Measurements from ENCODE around the gene IGSF23.

The IGSF23 gene

GRCh38 chr19:44641501-44642265, 28.3 kb downstream of the IGSF23 start:
- DNase-seq (ENCODE audit: low spot score), result no peak

- no peak for DNase-seq (ENCODE audit: low spot score)
Observed at GRCh38 chr19:44642377-44642776, 29.0 kb downstream of the IGSF23 start.

GRCh38 chr19:44643605-44644401, 30.4 kb downstream of the IGSF23 start, which contains the start of gene PVR:
Gene PVR (plus strand): TSS chr19:44643910. CDS start chr19:44644097, 187 bp downstream.
- peak; percentile 89 for DNase-seq (ENCODE audit: low spot score)

- DNase-seq (ENCODE audit: low spot score), result peak; percentile 67
Observed at GRCh38 chr19:44644402-44645016, 31.1 kb downstream of the IGSF23 start.

GRCh38 chr19:44645407-44646048, 32.2 kb downstream of the IGSF23 start:
- DNase-seq (ENCODE audit: low spot score), result no peak

DNA sequence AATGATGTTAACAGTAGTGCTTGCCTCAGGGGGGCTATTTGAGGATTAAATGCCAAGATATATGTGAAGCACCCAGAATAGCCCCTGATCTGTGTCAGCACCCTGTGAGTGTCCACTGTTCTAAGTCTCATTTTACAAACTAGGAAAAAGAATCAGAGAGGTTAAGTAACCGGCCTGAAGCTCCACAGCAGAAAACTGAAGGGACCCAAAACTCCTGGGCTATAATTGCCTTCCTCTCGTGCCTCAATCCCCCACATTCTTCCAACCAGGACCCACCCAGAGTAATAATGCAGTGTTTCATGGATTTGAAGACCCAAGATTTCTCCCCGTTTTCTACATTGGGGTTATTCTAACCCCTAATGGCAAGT, 32.7 kb downstream of the IGSF23 start:
- DNase-seq (ENCODE audit: low spot score), result no peak

DNA sequence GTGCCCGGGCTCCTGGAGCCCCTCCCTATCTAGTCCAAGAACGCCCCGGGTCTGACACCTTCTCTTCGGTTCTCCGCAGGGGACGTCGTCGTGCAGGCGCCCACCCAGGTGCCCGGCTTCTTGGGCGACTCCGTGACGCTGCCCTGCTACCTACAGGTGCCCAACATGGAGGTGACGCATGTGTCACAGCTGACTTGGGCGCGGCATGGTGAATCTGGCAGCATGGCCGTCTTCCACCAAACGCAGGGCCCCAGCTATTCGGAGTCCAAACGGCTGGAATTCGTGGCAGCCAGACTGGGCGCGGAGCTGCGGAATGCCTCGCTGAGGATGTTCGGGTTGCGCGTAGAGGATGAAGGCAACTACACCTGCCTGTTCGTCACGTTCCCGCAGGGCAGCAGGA, 33.8 kb downstream of the IGSF23 start:
- DNase-seq (ENCODE audit: low spot score), result no peak

GRCh38 chr19:44648631-44649251, 35.4 kb downstream of the IGSF23 start:
- DNase-seq (ENCODE audit: low spot score), result no peak

GRCh38 chr19:44649578-44650145, 36.3 kb downstream of the IGSF23 start:
- DNase-seq (ENCODE audit: low spot score), result no peak

DNA sequence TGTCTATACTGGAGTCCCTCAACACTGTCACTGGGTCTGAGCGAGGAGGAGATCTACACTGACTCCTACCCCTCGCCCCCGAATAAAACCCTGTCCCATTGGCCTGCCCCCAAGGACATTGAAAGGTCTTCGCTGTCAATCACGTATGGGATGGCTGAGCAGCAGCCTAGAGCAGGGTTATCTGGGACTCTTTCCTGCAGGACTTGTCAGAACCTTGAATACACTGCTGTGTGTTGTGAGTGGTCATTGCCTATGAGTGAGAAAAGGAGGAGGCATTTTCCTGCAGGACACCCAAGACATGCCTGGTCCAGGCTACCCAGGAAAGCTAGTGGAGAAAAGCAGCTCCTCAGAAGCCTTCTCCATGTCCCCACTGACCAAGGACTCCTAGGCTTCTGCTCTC, 40.0 kb downstream of the IGSF23 start:
- DNase-seq (ENCODE audit: low spot score), result no peak

GRCh38 chr19:44653977-44654774, 40.8 kb downstream of the IGSF23 start:
- DNase-seq (ENCODE audit: low spot score), result peak; percentile 57

DNA sequence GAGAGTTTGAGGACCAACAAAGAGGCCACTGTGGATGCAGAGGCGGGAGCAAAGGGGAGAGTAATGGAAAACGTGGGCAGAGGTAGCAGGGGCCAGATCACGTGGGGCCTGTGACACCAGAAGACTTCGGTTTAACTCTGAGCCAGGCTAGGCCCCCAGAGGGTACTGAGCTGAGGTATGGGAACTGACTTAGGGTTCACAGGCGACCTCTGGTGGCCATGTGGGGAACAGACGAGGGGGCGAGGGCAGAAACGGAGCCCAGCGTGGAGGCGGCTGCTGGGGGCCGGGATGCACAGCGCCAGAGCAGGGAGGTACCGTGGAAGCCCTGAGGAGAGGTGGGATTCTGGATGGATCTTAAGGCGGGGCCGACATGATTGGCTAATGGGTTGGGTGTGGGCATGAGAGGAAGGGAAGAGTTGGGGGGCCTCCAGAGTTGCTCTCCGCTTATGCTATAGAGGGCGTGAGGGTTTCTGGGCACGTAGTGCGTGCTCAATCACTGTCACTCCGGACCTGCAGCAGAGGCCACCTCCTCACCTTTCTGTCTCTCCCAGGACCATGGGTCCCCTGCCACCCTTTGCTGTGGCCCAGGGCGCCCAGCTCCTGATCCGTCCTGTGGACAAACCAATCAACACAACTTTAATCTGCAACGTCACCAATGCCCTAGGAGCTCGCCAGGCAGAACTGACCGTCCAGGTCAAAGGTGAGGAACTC, 44.0 kb downstream of the IGSF23 start:
- peak; percentile 75 for DNase-seq (ENCODE audit: low spot score)

GRCh38 chr19:44658069-44658733, 44.8 kb downstream of the IGSF23 start:
- DNase-seq (ENCODE audit: low spot score), result no peak

- DNase-seq (ENCODE audit: low spot score), result no peak
Observed at GRCh38 chr19:44660081-44660480, 46.7 kb downstream of the IGSF23 start.

DNA sequence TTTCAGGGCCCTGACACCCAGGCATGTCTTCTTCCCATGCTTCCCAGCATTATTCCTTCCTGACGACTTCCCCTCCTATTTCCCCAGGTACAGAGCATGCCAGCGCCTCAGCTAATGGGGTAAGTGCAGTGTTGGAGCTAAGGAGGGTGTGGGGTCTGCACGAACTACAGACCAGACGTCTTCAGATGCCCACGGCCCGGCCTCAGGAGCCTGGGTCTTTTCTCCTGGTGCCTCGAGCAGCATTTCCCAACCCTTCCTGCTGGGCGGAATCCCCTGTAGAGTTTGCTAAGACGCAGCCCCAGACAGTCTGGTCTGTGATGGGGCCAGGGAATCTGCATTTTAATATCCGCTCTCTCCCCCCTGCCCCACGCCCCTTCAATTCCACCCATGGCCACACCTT, 47.8 kb downstream of the IGSF23 start:
- no peak for DNase-seq (ENCODE audit: low spot score)

DNA sequence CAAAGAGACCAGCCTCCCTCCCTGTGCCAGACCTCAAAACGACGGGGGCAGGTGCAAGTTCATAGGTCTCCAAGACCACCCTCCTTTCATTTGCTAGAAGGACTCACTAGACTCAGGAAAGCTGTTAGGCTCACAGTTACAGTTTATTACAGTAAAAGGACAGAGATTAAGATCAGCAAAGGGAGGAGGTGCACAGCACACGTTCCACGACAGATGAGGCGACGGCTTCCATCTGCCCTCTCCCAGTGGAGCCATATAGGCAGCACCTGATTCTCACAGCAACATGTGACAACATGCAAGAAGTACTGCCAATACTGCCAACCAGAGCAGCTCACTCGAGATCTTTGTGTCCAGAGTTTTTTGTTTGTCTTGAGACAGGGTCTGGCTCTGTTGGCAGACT, 48.5 kb downstream of the IGSF23 start:
- DNase-seq (ENCODE audit: low spot score), result no peak

DNA sequence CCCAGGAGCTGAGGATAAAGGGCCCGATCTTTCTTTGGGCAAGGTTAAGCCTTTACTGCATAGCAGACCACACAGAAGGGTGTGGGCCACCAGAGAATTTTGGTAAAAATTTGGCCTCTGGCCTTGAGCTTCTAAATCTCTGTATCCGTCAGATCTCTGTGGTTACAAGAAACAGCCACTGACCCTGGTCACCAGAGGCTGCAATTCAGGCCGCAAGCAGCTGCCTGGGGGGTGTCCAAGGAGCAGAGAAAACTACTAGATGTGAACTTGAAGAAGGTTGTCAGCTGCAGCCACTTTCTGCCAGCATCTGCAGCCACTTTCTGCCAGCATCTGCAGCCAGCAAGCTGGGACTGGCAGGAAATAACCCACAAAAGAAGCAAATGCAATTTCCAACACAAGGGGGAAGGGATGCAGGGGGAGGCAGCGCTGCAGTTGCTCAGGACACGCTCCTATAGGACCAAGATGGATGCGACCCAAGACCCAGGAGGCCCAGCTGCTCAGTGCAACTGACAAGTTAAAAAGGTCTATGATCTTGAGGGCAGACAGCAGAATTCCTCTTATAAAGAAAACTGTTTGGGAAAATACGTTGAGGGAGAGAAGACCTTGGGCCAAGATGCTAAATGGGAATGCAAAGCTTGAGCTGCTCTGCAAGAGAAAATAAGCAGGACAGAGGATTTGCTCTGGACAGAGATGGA, 49.5 kb downstream of the IGSF23 start:
- no peak for DNase-seq (ENCODE audit: low spot score)

GRCh38 chr19:44663996-44664395, 50.6 kb downstream of the IGSF23 start:
- no peak for DNase-seq (ENCODE audit: low spot score)

DNA sequence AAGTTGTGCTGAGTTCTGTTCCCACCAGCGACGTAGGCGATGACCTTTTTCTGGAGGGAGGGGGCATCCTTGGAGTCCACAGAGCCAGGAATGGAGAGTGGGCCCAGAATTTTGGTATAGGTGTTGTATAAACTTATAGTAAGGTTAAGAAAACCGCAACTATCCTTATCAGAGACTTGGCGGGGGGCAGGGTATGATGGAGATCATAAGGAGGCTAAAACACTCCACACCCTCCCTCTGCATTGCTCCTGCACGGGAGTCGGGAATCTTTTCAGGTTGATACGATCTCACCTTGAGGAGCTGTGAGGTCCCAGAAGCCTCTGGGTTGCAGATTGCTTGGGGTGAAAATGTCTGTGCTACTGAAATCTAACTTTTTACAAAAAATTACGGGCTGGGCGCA, 51.6 kb downstream of the IGSF23 start:
- DNase-seq (ENCODE audit: low spot score), result no peak

Measured in HuH-7.5 (cell line).